Measurements from ENCODE around the gene IL23R.
A peak's percentile ranks its signal among the peaks of the same experiment; 100 is the strongest.
"Not testable (repeated sequence)": the region's sequence is repeated elsewhere in the genome, so short reads cannot be mapped to it uniquely, and the experiment has no call there.

The IL23R gene

GRCh38 chr1:67191668-67192520 is 25.6 kb downstream of the IL23R start:
- no peak for DNase-seq

- DNase-seq = no peak
Observed at GRCh38 chr1:67192902-67193301, 26.6 kb downstream of the IL23R start.

- no peak for DNase-seq
Observed at GRCh38 chr1:67193704-67194103, 27.4 kb downstream of the IL23R start.

- DNase-seq = no peak
Observed at GRCh38 chr1:67194209-67194863, 28.1 kb downstream of the IL23R start.

- no peak for DNase-seq
Observed at GRCh38 chr1:67200755-67201154, 34.5 kb downstream of the IL23R start.

- DNase-seq = no peak
Observed at GRCh38 chr1:67201891-67202290, 35.6 kb downstream of the IL23R start.

GRCh38 chr1:67204298-67204980 is 38.2 kb downstream of the IL23R start:
- no peak for DNase-seq

- DNase-seq = not testable (repeated sequence)
Observed at GRCh38 chr1:67207398-67207797, 41.1 kb downstream of the IL23R start.

GRCh38 chr1:67208217-67208616 is 42.0 kb downstream of the IL23R start:
- no peak for DNase-seq

GRCh38 chr1:67209521-67209920 is 43.3 kb downstream of the IL23R start:
- DNase-seq = no peak

GRCh38 chr1:67211589-67212563 is 45.6 kb downstream of the IL23R start:
- DNase-seq = peak in 1 of 56 donors; percentile 19

- no peak for DNase-seq
Observed at GRCh38 chr1:67213164-67213563, 46.9 kb downstream of the IL23R start.

- no peak for DNase-seq
Observed at GRCh38 chr1:67213948-67214347, 47.7 kb downstream of the IL23R start.

- peak in 1 of 56 donors; percentile 29 for DNase-seq
Observed at GRCh38 chr1:67214420-67215174, 48.3 kb downstream of the IL23R start.

- DNase-seq = no peak
Observed at GRCh38 chr1:67216401-67216800, 50.1 kb downstream of the IL23R start.

- no peak for DNase-seq
Observed at GRCh38 chr1:67217417-67217816, 51.2 kb downstream of the IL23R start.

GRCh38 chr1:67217938-67218337 is 51.7 kb downstream of the IL23R start:
- DNase-seq = no peak

- DNase-seq = no peak
Observed at GRCh38 chr1:67224856-67225255, 58.6 kb downstream of the IL23R start.

- no peak for DNase-seq
Observed at GRCh38 chr1:67226688-67227087, 60.4 kb downstream of the IL23R start.

GRCh38 chr1:67227196-67227595 is 60.9 kb downstream of the IL23R start:
- DNase-seq = no peak
